ENCODE results near the gene POLG. TPM values are rescaled to one million over a fixed set of nuclear protein-coding genes. Genes with fewer than 3 reads are reported as not detected.
A peak's percentile ranks its signal among the peaks of the same experiment; 100 is the strongest.
"Not testable (repeated sequence)": the region's sequence is repeated elsewhere in the genome, so short reads cannot be mapped to it uniquely, and the experiment has no call there.

Gene POLG
- total RNA-seq, 1 donor from 2014 or later = 73.5 TPM

GRCh38 chr15:89293012-89293411 lies 41.6 kb downstream of the POLG start:
- peaks cover 23% of the 10 kb centered on the region for H3K36me3 Mint-ChIP-seq (ENCODE audit: low read depth)
- no peaks in the 10 kb centered on the region for H3K9me3 Mint-ChIP-seq
- no peaks in the 10 kb centered on the region for H3K27me3 Mint-ChIP-seq (ENCODE audit: low read depth)
- no peak overlapping the region for H3K27ac Mint-ChIP-seq (ENCODE audit: unreplicated experiment)
- no peak for TF ChIP-seq CTCF (conservative IDR thresholded peaks at IDR 0.05)
- no peak for DNase-seq (ENCODE audit: low read depth, low spot score)
- no peaks in the 10 kb centered on the region for H3K4me1 Mint-ChIP-seq
- H3K4me3 Mint-ChIP-seq = no peak overlapping the region

GRCh38 chr15:89291934-89292438 lies 42.6 kb downstream of the POLG start:
- H3K36me3 Mint-ChIP-seq (ENCODE audit: low read depth) = peaks cover 26% of the 10 kb centered on the region
- H3K27me3 Mint-ChIP-seq (ENCODE audit: low read depth) = no peaks in the 10 kb centered on the region
- no peak for TF ChIP-seq CTCF (conservative IDR thresholded peaks at IDR 0.05)
- DNase-seq (ENCODE audit: low read depth, low spot score) = no peak
- no peaks in the 10 kb centered on the region for H3K4me1 Mint-ChIP-seq
- H3K9me3 Mint-ChIP-seq = no peaks in the 10 kb centered on the region
- H3K4me3 Mint-ChIP-seq = no peak overlapping the region
- H3K27ac Mint-ChIP-seq (ENCODE audit: unreplicated experiment) = no peak overlapping the region

GRCh38 chr15:89283201-89283600 lies 51.4 kb downstream of the POLG start:
- no peak for DNase-seq (ENCODE audit: low read depth, low spot score)
- H3K36me3 Mint-ChIP-seq (ENCODE audit: low read depth) = peaks cover 28% of the 10 kb centered on the region

GRCh38 chr15:89282631-89283030 lies 52.0 kb downstream of the POLG start:
- Mint-ChIP-seq H3K4me3 (no peak overlapping the region), H3K9me3 (peaks cover 6% of the 10 kb centered on the region), H3K27ac (ENCODE audit: unreplicated experiment) (no peak overlapping the region), H3K27me3 (ENCODE audit: low read depth) (no peaks in the 10 kb centered on the region), H3K4me1 (no peaks in the 10 kb centered on the region), H3K36me3 (ENCODE audit: low read depth) (peaks cover 27% of the 10 kb centered on the region)
- no peak for DNase-seq (ENCODE audit: low read depth, low spot score)
- TF ChIP-seq CTCF (conservative IDR thresholded peaks at IDR 0.05) = no peak

More at GRCh38 chr15:89283201-89283600, 51.4 kb downstream of the POLG start:
- H3K4me3 Mint-ChIP-seq = no peak overlapping the region
- no peaks in the 10 kb centered on the region for H3K4me1 Mint-ChIP-seq
- H3K27me3 Mint-ChIP-seq (ENCODE audit: low read depth) = no peaks in the 10 kb centered on the region
- TF ChIP-seq CTCF (conservative IDR thresholded peaks at IDR 0.05) = no peak
- peaks cover 6% of the 10 kb centered on the region for H3K9me3 Mint-ChIP-seq
- H3K27ac Mint-ChIP-seq (ENCODE audit: unreplicated experiment) = no peak overlapping the region

- Mint-ChIP-seq H3K27me3 (ENCODE audit: low read depth) (no peaks in the 10 kb centered on the region), H3K4me3 (no peak overlapping the region), H3K27ac (ENCODE audit: unreplicated experiment) (no peak overlapping the region), H3K4me1 (no peaks in the 10 kb centered on the region), H3K9me3 (no peaks in the 10 kb centered on the region), H3K36me3 (ENCODE audit: low read depth) (peaks cover 2% of the 10 kb centered on the region)
- DNase-seq (ENCODE audit: low read depth, low spot score) = no peak
- no peak for TF ChIP-seq CTCF (conservative IDR thresholded peaks at IDR 0.05)
Measured at GRCh38 chr15:89278307-89278706, 56.3 kb downstream of the POLG start.

GRCh38 chr15:89277281-89277680 lies 57.3 kb downstream of the POLG start:
- not testable (repeated sequence) for H3K4me1 Mint-ChIP-seq; H3K27ac Mint-ChIP-seq (ENCODE audit: unreplicated experiment); H3K4me3 Mint-ChIP-seq; H3K27me3 Mint-ChIP-seq (ENCODE audit: low read depth); DNase-seq (ENCODE audit: low read depth, low spot score); H3K36me3 Mint-ChIP-seq (ENCODE audit: low read depth); H3K9me3 Mint-ChIP-seq

Small RNAs within 50 kb of the gene (microRNA-seq; reads per million reads assigned to microRNA genes)
- gene MIR6766 = not detected
- 23.7 reads per million, percentile 38 among the genes with 10 or more reads in this experiment for gene MIR9-3

Other genes starting within 250 kb of the POLG start
- 31.0 and 33.3 TPM in 2 replicates for gene ABHD2, start 246.4 kb downstream of the POLG start, total RNA-seq
- 5.7 and 6.3 TPM in 2 replicates for gene RLBP1, start 113.2 kb downstream of the POLG start, total RNA-seq
- 164 and 172 TPM in 2 replicates for gene FANCI, start 90.8 kb downstream of the POLG start, total RNA-seq
- not detected in 2 replicates for gene RHCG, start 161.8 kb upstream of the POLG start, total RNA-seq
- 43.0 and 44.9 TPM in 2 replicates for gene TICRR, start 240.6 kb upstream of the POLG start, total RNA-seq

All from neural crest cell (in vitro differentiated cells).